Heart left ventricle (tissue), 16 donors: ENCODE results near the gene PRR22. TPM values are rescaled to one million over a fixed set of nuclear protein-coding genes. Genes with fewer than 3 reads are reported as not detected.

Experiments used
- ATAC-seq, 4 donors: fragments of 200-7000 bp; cut with Tn5 transposase; one replicate each; pipeline ENCODE4 v1.9.1; 2020 to 2022; ENCODE audit warnings: moderate library complexity in 4 of 4, mild to moderate bottlenecking in 3 of 4, moderate number of reproducible peaks in 1 of 4
- DNase-seq, 5 donors: peaks; one replicate each; pipeline ENCODE4 v3.0.0-alpha.2; 2020
- H3K27ac ChIP-seq, 12 donors: fragments of 200-600 bp; sonication (generic) in 4 of 12; one replicate each; pipeline versions ENCODE4 v1.5.0 to v1.8.0; 2016 to 2022; ENCODE audit warnings: mild to moderate bottlenecking in 2 of 12
- H3K27me3 ChIP-seq, 9 donors: fragments of 200-600 bp; sonication (generic) in 2 of 9; one replicate each; pipeline versions ENCODE4 v1.5.1 to v1.8.0; 2016 to 2022; ENCODE audit warnings: mild to moderate bottlenecking in 3 of 9
- H3K36me3 ChIP-seq, 9 donors: fragments of 200-600 bp; sonication (generic) in 2 of 9; one replicate each; pipeline versions ENCODE4 v1.5.0 to v1.8.0; 2018 to 2022; ENCODE audit warnings: mild to moderate bottlenecking in 2 of 9
- H3K4me1 ChIP-seq, 12 donors: fragments of 200-600 bp; sonication (generic) in 4 of 12; one replicate each; pipeline versions ENCODE4 v1.5.0 to v1.8.0; 2016 to 2022; ENCODE audit warnings: mild to moderate bottlenecking in 3 of 12
- H3K4me3 ChIP-seq, 12 donors: fragments of 200-600 bp; sonication (generic) in 4 of 12; one replicate each; pipeline versions ENCODE4 v1.5.0 to v1.8.0; 2017 to 2022; ENCODE audit warnings: mild to moderate bottlenecking in 9 of 12, moderate library complexity in 4 of 12
- H3K9me3 ChIP-seq, 12 donors: fragments of 200-600 bp; sonication (generic) in 4 of 12; one replicate each; pipeline versions ENCODE4 v1.5.0 to v1.8.0; 2016 to 2022; ENCODE audit warnings: mild to moderate bottlenecking in 1 of 12
- POLR2A ChIP-seq, 2 donors: fragments of 450-650 bp; IDR thresholded peaks; one replicate each; pipeline ENCODE4 v1.6.1; 2017; ENCODE audit warnings: antibody characterized with exemption in 2 of 2, mild to moderate bottlenecking in 2 of 2, moderate library complexity in 2 of 2
- WGBS, 4 donors: extraction: QIAGEN DNeasy Blood & Tissue Kit in 2 of 4; methylation state at CpG; one replicate each; pipeline versions ENCODE4 v1.1.5 to v1.1.7; 2013 to 2018; 5-methylcytosine and 5-hydroxymethylcytosine counted together
- intact Hi-C, 10 donors: fragments of 100-400 bp; cut with DNase I; formaldehyde crosslinking; loops; one replicate each; pipeline versions ENCODE4 v1.11.1 to v1.14.2; 2022
- long read RNA-seq, 3 donors: library from polyadenylated mRNA; unstranded; transcript quantifications; one replicate each; pipeline ENCODE4 v2.0.0, GENCODE V29; 2020 to 2021
- polyA plus RNA-seq, 2 donors: library from polyadenylated mRNA; stranded (reverse); fragments of 200-250 nt; gene quantifications; one replicate each; pipeline ENCODE4 v1.2.3, GENCODE V29; 2013
- total RNA-seq, 9 donors: library from RNA; depleted of rRNA in 2 of 9; stranded (reverse); fragments of >200 nt in 2 of 9; fragmentation: NEBNext Ultra II Directional in 3 of 9; extraction: Animal tissue kit (Norgen Biotek cat#: 25700) in 3 of 9; gene quantifications; one replicate each; pipeline versions ENCODE4 v1.1.0 to v1.2.4, GENCODE V29; 2016 to 2023
- TF ChIP-seq, protein P1 (sequence below), 12 donors: fragments of 200-600 bp; sonication (generic) in 4 of 12; IDR thresholded peaks; one replicate each; pipeline versions ENCODE4 v1.5.0 to v1.8.0; 2018 to 2022; ENCODE audit warnings: antibody characterized with exemption in 12 of 12, mild to moderate bottlenecking in 5 of 12
- donor health status: ischemic (EF 13 %, LVEDD 7.1; RV severe dilation, severe dysfunction).
- donor health status: healthy with polysubstance abuse.
- donor health status: DM: no; HTN: yes; CAD: no.
- donor health status: DM: no; HTN: no; CAD: no.
- donor health status: ischemic (EF 25% LVEDD 6.9; RV normal size, moderate dysfunction).
- donor health status: ischemic (EF 25% LVEDD 5.7; RV mildly dilated, moderate dysfunction).
- donor health status: healthy.
- donor health status: DM: yes; HTN: yes; CAD: no.
- donor health status: ischemic (EF 35%, LVEDD 5.7; RV mildly dilated, moderate dysfunction).
- donor health status: nonischemic (EF 11% LVEDD 7.7; RV severe dilation, severe dysfunction).
- donor health status: DM: yes; HTN: yes; CAD: no.
- donor health status: PGD.
- donor health status: ischemic (EF 29% LVEDD 5.4; RV normal size, mild dysfunction).
- donor health status: nonischemic (EF 23%, LVEDD 6.1; RV moderate dilation, normal function).

PRR22 gene
- 1 to 10 TPM in 5 of 9 donors, under 1 TPM in 2, not detected in 2; 0.96 to 1.9 (median 1.3) TPM for total RNA-seq
- polyA plus RNA-seq: 1 to 10 TPM in 1 of 2 donors, under 1 TPM in 1; 0.91 to 1.1 TPM
- long read RNA-seq, donor 1, partial matches to known transcripts: 0 of 1 reads
- long read RNA-seq, donor 1, other reads (novel, unspliced or antisense): 0 of 1 reads
- long read RNA-seq, donor 2, partial matches to known transcripts: 0 of 1 reads
- long read RNA-seq, donor 2, other reads (novel, unspliced or antisense): 0 of 1 reads
- long read RNA-seq, donor 3: 0 reads

- Histone ChIP-seq H3K36me3 (peaks cover 2 to 65% (median 57%) of the 10 kb centered on the region in 9 donors), H3K4me3 (no peak within 1 kb of the TSS), H3K27me3 (no peaks in the 10 kb centered on the region), H3K9me3 (no peaks in the 10 kb centered on the region), H3K27ac (no peak within 1 kb of the TSS), H3K4me1 (peaks cover 0 to under 1% (median 0%) of the 10 kb centered on the region in 12 donors)
- 92 to 97% (median 93%) methylated on average over 11 to 15 of the region's 15 CpGs for WGBS, 4 donors
- intact Hi-C loops: no loop called here
- ATAC-seq (no peak), DNase-seq (no peak)
- TF ChIP-seq, protein P1, sequence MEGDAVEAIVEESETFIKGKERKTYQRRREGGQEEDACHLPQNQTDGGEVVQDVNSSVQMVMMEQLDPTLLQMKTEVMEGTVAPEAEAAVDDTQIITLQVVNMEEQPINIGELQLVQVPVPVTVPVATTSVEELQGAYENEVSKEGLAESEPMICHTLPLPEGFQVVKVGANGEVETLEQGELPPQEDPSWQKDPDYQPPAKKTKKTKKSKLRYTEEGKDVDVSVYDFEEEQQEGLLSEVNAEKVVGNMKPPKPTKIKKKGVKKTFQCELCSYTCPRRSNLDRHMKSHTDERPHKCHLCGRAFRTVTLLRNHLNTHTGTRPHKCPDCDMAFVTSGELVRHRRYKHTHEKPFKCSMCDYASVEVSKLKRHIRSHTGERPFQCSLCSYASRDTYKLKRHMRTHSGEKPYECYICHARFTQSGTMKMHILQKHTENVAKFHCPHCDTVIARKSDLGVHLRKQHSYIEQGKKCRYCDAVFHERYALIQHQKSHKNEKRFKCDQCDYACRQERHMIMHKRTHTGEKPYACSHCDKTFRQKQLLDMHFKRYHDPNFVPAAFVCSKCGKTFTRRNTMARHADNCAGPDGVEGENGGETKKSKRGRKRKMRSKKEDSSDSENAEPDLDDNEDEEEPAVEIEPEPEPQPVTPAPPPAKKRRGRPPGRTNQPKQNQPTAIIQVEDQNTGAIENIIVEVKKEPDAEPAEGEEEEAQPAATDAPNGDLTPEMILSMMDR (IDR thresholded peaks at IDR 0.05): no peak
- TF ChIP-seq POLR2A (IDR thresholded peaks at IDR 0.05): no peak
Observed at GRCh38 chr19:5784581-5785147, at the start of gene PRR22. Gene PRR22, minus strand, starts transcription at chr19:5784746. Its CDS starts 86 bp downstream, at chr19:5784660.

GRCh38 chr19:5832527-5833216, 48.1 kb upstream of the PRR22 start:
- peaks cover 0 to 28% (median 13%) of the 10 kb centered on the region in 9 donors for H3K27me3 ChIP-seq

GRCh38 chr19:5832061-5832460, 47.5 kb upstream of the PRR22 start:
- DNase-seq (no peak), ATAC-seq (no peak)
- TF ChIP-seq POLR2A (IDR thresholded peaks at IDR 0.05): no peak
- TF ChIP-seq, protein P1 (IDR thresholded peaks at IDR 0.05): no peak
- Histone ChIP-seq H3K9me3 (no peaks in the 10 kb centered on the region), H3K4me1 (peaks cover 0 to 25% (median 3%) of the 10 kb centered on the region in 12 donors), H3K36me3 (no peaks in the 10 kb centered on the region), H3K4me3 (no peak overlapping the region), H3K27me3 (peaks cover 0 to 28% (median 13%) of the 10 kb centered on the region in 9 donors), H3K27ac (no peak overlapping the region)
- intact Hi-C loops: loop anchor here in 1 of 10 donors (5.0 kb wide), 1 partner anchor 45 kb away; no protein-coding TSS in a partner anchor
- 83 to 88% (median 84%) methylated on average over 20 to 22 of the region's 22 CpGs for WGBS, 4 donors

More at GRCh38 chr19:5832527-5833216, 48.1 kb upstream of the PRR22 start:
- 88 to 93% (median 88%) methylated on average over 5 to 6 of the region's 6 CpGs for WGBS, 4 donors
- DNase-seq: no peak
- Histone ChIP-seq H3K36me3 (no peaks in the 10 kb centered on the region), H3K27ac (no peak overlapping the region), H3K4me1 (peaks cover 0 to 21% (median 3%) of the 10 kb centered on the region in 12 donors), H3K4me3 (no peak overlapping the region), H3K9me3 (no peaks in the 10 kb centered on the region)
- intact Hi-C loops: loop anchor here in 1 of 10 donors (5.0 kb wide), 1 partner anchor 45 kb away; no protein-coding TSS in a partner anchor
- no peak for ATAC-seq
- no peak for TF ChIP-seq POLR2A (IDR thresholded peaks at IDR 0.05)
- TF ChIP-seq, protein P1 (IDR thresholded peaks at IDR 0.05): no peak

DNA sequence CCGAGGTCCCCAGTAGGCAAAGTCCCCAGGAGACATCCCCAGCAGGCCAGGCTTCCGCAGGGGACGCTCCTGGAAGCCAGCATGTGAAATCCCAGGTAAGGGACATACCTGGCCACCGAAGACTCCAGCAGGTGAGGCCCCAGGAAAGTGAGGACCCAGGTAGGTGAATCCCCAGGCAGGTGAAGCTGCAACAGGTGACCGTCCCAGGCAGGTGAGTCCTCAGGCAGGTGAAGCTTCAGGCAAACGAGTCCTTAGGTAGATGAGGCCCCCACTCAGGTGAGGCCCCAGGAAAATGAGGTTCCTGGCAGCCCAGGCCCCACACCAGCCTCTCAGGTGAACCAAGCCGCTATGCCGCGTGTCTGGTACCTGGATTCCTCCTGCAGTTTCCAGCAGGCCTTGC, 46.6 kb upstream of the PRR22 start:
- no peak overlapping the region for H3K27ac ChIP-seq
- H3K36me3 ChIP-seq: no peaks in the 10 kb centered on the region
- TF ChIP-seq, protein P1 (IDR thresholded peaks at IDR 0.05): no peak
- no peak for TF ChIP-seq POLR2A (IDR thresholded peaks at IDR 0.05)
- no peaks in the 10 kb centered on the region for H3K9me3 ChIP-seq
- DNase-seq: no peak
- peaks cover 0 to 30% (median 4%) of the 10 kb centered on the region in 12 donors for H3K4me1 ChIP-seq
- 83 to 89% (median 85%) methylated on average over 1 to 9 of the region's 9 CpGs for whole genome bisulfite sequencing, 4 donors
- no peak for ATAC-seq
- H3K27me3 ChIP-seq: peaks cover 0 to 28% (median 13%) of the 10 kb centered on the region in 9 donors
- intact Hi-C loops: loop anchor here in 1 of 10 donors (5.0 kb wide), 1 partner anchor 46 kb away; no protein-coding TSS in a partner anchor
- H3K4me3 ChIP-seq: no peak overlapping the region
